ENCODE measurements around the gene CREB5.

Gene CREB5

DNA sequence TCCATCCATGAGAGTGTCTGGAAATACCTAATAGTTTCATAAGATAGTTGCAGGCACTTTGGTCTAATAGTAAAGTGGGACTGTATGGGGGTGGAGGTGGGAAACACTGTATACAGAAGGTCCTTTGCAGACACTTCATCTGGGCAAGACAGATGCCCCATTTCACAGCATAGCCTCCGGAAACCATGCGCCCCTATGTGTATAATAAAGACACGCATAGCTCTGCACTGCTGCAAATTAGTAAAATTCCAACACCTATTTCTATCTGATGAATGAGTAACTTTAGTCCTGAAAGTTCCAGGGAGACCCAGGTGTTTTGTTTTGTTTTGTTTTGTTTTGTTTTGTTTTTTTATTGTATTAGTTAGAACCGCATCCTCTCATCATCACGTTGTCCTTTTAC lies 187.1 kb downstream of the CREB5 start:
- no peaks in the 10 kb centered on the region for H3K27me3 ChIP-seq (replicated peaks; ENCODE audit: control insufficient read depth, insufficient read depth, low read length)
- DNase-seq (ENCODE audit: extremely low read depth, insufficient read length): no peak
- no peaks in the 10 kb centered on the region for H3K36me3 ChIP-seq (ENCODE audit: control insufficient read depth, insufficient read depth, low read length)
- no peak overlapping the region for H3K4me3 ChIP-seq (replicated peaks; ENCODE audit: low read depth, low read length)
- TF ChIP-seq, protein P1, sequence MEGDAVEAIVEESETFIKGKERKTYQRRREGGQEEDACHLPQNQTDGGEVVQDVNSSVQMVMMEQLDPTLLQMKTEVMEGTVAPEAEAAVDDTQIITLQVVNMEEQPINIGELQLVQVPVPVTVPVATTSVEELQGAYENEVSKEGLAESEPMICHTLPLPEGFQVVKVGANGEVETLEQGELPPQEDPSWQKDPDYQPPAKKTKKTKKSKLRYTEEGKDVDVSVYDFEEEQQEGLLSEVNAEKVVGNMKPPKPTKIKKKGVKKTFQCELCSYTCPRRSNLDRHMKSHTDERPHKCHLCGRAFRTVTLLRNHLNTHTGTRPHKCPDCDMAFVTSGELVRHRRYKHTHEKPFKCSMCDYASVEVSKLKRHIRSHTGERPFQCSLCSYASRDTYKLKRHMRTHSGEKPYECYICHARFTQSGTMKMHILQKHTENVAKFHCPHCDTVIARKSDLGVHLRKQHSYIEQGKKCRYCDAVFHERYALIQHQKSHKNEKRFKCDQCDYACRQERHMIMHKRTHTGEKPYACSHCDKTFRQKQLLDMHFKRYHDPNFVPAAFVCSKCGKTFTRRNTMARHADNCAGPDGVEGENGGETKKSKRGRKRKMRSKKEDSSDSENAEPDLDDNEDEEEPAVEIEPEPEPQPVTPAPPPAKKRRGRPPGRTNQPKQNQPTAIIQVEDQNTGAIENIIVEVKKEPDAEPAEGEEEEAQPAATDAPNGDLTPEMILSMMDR (IDR thresholded peaks at IDR 0.05; ENCODE audit: insufficient read depth, low read length, poor library complexity, severe bottlenecking): no peak

DNA sequence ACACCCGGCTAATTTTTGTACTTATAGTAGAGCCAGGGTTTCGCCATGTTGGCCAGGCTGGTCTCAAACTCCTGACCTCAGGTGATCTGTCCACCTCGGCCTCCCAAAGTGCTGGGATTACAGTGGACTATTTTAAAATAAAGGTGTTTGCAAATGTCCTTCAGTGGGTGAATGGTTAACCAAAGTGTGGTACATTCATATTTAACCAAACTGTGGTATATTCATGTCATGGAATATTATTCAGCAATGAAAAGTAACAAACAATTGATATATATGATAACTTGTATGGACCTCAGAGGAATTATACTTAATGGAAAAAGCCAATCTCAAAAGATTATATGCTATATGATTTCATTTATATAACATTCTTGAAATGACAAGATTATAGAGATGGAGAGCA lies 190.0 kb downstream of the CREB5 start:
- no peaks in the 10 kb centered on the region for H3K36me3 ChIP-seq (ENCODE audit: control insufficient read depth, insufficient read depth, low read length)
- no peak for DNase-seq (ENCODE audit: extremely low read depth, insufficient read length)
- no peaks in the 10 kb centered on the region for H3K27me3 ChIP-seq (replicated peaks; ENCODE audit: control insufficient read depth, insufficient read depth, low read length)
- TF ChIP-seq, protein P1 (IDR thresholded peaks at IDR 0.05; ENCODE audit: insufficient read depth, low read length, poor library complexity, severe bottlenecking): no peak
- H3K4me3 ChIP-seq (replicated peaks; ENCODE audit: low read depth, low read length): no peak overlapping the region

DNA sequence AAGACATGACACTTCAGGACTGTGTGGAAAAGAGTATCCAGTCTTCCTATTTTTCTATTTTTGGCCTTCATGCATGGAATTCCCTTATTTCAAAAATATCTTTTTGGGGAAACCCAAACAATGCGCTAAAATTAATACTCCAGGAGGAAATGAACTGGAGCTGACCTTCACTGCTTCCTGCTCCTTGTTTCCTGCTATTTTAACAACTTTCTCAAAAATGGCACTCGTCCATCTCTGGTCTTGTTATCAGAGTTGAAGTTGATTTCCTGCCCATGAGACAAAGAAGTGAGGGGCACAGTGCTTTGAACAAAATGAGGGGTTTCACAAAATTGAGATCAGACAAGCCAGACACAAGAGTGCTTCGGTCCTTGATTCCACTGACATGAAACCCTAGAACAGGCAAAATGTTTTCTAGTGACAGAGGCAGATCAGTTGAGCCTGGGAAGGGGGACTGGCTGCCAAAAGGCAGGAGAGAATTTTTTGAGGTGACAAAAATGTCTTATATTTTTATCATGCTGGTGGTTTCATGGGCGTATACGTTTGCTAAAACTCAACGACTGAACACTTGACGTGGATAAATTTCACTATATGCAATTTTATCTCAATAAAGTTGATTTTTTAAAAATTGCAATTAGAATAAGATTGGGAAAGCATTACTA lies 193.2 kb downstream of the CREB5 start:
- no peak for DNase-seq (ENCODE audit: extremely low read depth, insufficient read length)
- no peaks in the 10 kb centered on the region for H3K36me3 ChIP-seq (ENCODE audit: control insufficient read depth, insufficient read depth, low read length)
- no peaks in the 10 kb centered on the region for H3K27me3 ChIP-seq (replicated peaks; ENCODE audit: control insufficient read depth, insufficient read depth, low read length)
- no peak overlapping the region for H3K4me3 ChIP-seq (replicated peaks; ENCODE audit: low read depth, low read length)
- TF ChIP-seq, protein P1 (IDR thresholded peaks at IDR 0.05; ENCODE audit: insufficient read depth, low read length, poor library complexity, severe bottlenecking): no peak

DNA sequence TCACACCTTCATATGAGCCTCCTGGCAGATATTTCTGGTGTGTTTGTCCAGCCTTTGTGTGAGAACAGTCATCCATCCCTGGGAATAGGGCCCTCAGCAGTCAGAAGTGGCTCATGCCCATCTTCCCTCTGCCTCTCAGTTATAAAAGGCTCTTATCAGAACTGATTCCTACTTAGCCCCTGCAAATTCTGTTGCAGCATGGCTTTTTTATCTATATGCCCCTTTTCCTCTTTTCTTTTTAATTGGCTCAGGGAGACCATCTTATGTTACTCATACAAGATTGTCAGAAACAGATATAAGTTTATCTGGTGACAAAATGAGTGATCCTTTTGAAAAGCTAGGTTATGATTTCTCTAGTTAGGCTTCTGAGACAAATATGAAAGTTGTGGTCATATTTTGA lies 194.1 kb downstream of the CREB5 start:
- Histone ChIP-seq H3K36me3 (ENCODE audit: control insufficient read depth, insufficient read depth, low read length) (no peaks in the 10 kb centered on the region), H3K4me3 (replicated peaks; ENCODE audit: low read depth, low read length) (no peak overlapping the region), H3K27me3 (replicated peaks; ENCODE audit: control insufficient read depth, insufficient read depth, low read length) (no peaks in the 10 kb centered on the region)
- no peak for DNase-seq (ENCODE audit: extremely low read depth, insufficient read length)
- TF ChIP-seq, protein P1 (IDR thresholded peaks at IDR 0.05; ENCODE audit: insufficient read depth, low read length, poor library complexity, severe bottlenecking): no peak

DNA sequence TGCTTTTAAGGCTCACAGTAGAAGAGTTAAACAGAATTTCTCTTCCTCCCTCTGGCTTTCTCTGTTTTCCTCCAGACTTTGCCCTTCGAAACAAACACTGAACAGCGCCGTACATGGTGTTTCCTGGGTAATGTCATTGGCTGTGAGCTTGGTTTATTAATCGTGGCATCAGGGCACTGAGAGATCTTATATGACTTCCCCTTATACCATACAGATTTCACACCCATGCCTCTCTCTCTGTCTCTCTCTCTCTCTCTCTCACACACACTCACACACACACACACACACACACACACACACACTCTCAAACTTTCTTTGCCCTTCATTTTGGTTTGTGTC lies 195.5 kb downstream of the CREB5 start:
- Histone ChIP-seq H3K27me3 (replicated peaks; ENCODE audit: control insufficient read depth, insufficient read depth, low read length) (no peaks in the 10 kb centered on the region), H3K4me3 (replicated peaks; ENCODE audit: low read depth, low read length) (no peak overlapping the region), H3K36me3 (ENCODE audit: control insufficient read depth, insufficient read depth, low read length) (no peaks in the 10 kb centered on the region)
- DNase-seq (ENCODE audit: extremely low read depth, insufficient read length): no peak
- TF ChIP-seq, protein P1 (IDR thresholded peaks at IDR 0.05; ENCODE audit: insufficient read depth, low read length, poor library complexity, severe bottlenecking): no peak

DNA sequence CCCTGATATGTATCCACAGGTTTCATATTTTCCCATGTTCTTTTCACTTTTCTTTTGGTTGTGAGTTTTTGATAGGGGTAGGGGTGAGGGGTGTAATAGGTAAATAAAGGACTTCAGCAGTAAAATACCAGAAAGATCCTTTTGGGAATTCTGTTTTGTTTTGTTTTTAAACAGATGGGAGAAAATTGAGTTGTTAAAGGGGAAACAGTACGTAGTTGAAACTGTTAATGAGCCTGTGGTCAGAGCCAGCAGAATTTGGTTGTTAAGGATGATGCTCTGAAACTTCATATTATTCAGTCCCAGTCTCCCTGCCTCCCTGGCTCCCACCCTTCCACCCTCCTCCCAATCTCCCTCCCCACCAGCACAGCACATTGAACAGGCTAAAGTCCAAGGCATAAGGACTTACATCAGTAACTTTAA lies 195.9 kb downstream of the CREB5 start:
- TF ChIP-seq, protein P1 (IDR thresholded peaks at IDR 0.05; ENCODE audit: insufficient read depth, low read length, poor library complexity, severe bottlenecking): no peak
- H3K36me3 ChIP-seq (ENCODE audit: control insufficient read depth, insufficient read depth, low read length): no peaks in the 10 kb centered on the region
- no peak for DNase-seq (ENCODE audit: extremely low read depth, insufficient read length)
- no peak overlapping the region for H3K4me3 ChIP-seq (replicated peaks; ENCODE audit: low read depth, low read length)
- no peaks in the 10 kb centered on the region for H3K27me3 ChIP-seq (replicated peaks; ENCODE audit: control insufficient read depth, insufficient read depth, low read length)

Measured in GM06990 (cell line).